ENCODE measurements around the gene ZNF148.

ZNF148 gene

GRCh38 chr3:125375950-125376679 is 990 bp upstream of the ZNF148 start:
- no peak for DNase-seq (ENCODE audit: low read depth, low spot score)
- Histone ChIP-seq H3K9me3 (ENCODE audit: insufficient read depth, low read length) (no peaks in the 10 kb centered on the region), H3K36me3 (ENCODE audit: insufficient read depth, insufficient read length, low read length) (peaks cover 13% of the 10 kb centered on the region), H3K4me3 (ENCODE audit: insufficient read length, low read depth) (peak overlapping the region; percentile 73), H3K27me3 (ENCODE audit: insufficient read depth, insufficient read length) (no peaks in the 10 kb centered on the region), H3K9ac (ENCODE audit: insufficient read length, low read depth) (peak overlapping the region; percentile 97), H3K4me1 (ENCODE audit: insufficient read depth, insufficient read length) (no peaks in the 10 kb centered on the region)
- TF ChIP-seq SUZ12 (IDR thresholded peaks at IDR 0.05; ENCODE audit: extremely low read depth, insufficient read depth, insufficient read length) (no peak), ZNF274 (IDR thresholded peaks at IDR 0.05; ENCODE audit: low read depth, low read length) (no peak), YY1 (IDR thresholded peaks at IDR 0.05; ENCODE audit: insufficient read depth, insufficient read length) (no peak)

GRCh38 chr3:125374501-125374995 is 577 bp downstream of the ZNF148 start:
- Histone ChIP-seq H3K9ac (ENCODE audit: insufficient read length, low read depth) (peak overlapping the region; percentile 91), H3K9me3 (ENCODE audit: insufficient read depth, low read length) (no peaks in the 10 kb centered on the region)

GRCh38 chr3:125367403-125368230 is 7.5 kb downstream of the ZNF148 start:
- Histone ChIP-seq H3K27me3 (ENCODE audit: insufficient read depth, insufficient read length) (no peaks in the 10 kb centered on the region), H3K9ac (ENCODE audit: insufficient read length, low read depth) (no peak overlapping the region), H3K36me3 (ENCODE audit: insufficient read depth, insufficient read length, low read length) (peaks cover 12% of the 10 kb centered on the region), H3K4me1 (ENCODE audit: insufficient read depth, insufficient read length) (no peaks in the 10 kb centered on the region), H3K4me3 (ENCODE audit: insufficient read length, low read depth) (no peak overlapping the region), H3K9me3 (ENCODE audit: insufficient read depth, low read length) (no peaks in the 10 kb centered on the region)
- TF ChIP-seq SUZ12 (IDR thresholded peaks at IDR 0.05; ENCODE audit: extremely low read depth, insufficient read depth, insufficient read length), result no peak
- DNase-seq (ENCODE audit: low read depth, low spot score), result no peak

More at GRCh38 chr3:125374501-125374995, 577 bp downstream of the ZNF148 start:
- Histone ChIP-seq H3K27me3 (ENCODE audit: insufficient read depth, insufficient read length) (no peaks in the 10 kb centered on the region), H3K4me3 (ENCODE audit: insufficient read length, low read depth) (peak overlapping the region; percentile 73), H3K4me1 (ENCODE audit: insufficient read depth, insufficient read length) (no peaks in the 10 kb centered on the region), H3K36me3 (ENCODE audit: insufficient read depth, insufficient read length, low read length) (peaks cover 13% of the 10 kb centered on the region)
- TF ChIP-seq SUZ12 (IDR thresholded peaks at IDR 0.05; ENCODE audit: extremely low read depth, insufficient read depth, insufficient read length) (no peak), YY1 (IDR thresholded peaks at IDR 0.05; ENCODE audit: insufficient read depth, insufficient read length) (no peak), ZNF274 (IDR thresholded peaks at IDR 0.05; ENCODE audit: low read depth, low read length) (no peak)
- peak; percentile 28 for DNase-seq (ENCODE audit: low read depth, low spot score)

GRCh38 chr3:125366132-125366531 is 9.0 kb downstream of the ZNF148 start:
- Histone ChIP-seq H3K9me3 (ENCODE audit: insufficient read depth, low read length) (no peaks in the 10 kb centered on the region), H3K36me3 (ENCODE audit: insufficient read depth, insufficient read length, low read length) (peaks cover 6% of the 10 kb centered on the region), H3K4me3 (ENCODE audit: insufficient read length, low read depth) (no peak overlapping the region), H3K27me3 (ENCODE audit: insufficient read depth, insufficient read length) (no peaks in the 10 kb centered on the region), H3K4me1 (ENCODE audit: insufficient read depth, insufficient read length) (no peaks in the 10 kb centered on the region), H3K9ac (ENCODE audit: insufficient read length, low read depth) (no peak overlapping the region)
- no peak for DNase-seq (ENCODE audit: low read depth, low spot score)
- TF ChIP-seq ZNF274 (IDR thresholded peaks at IDR 0.05; ENCODE audit: low read depth, low read length) (no peak), SUZ12 (IDR thresholded peaks at IDR 0.05; ENCODE audit: extremely low read depth, insufficient read depth, insufficient read length) (no peak), YY1 (IDR thresholded peaks at IDR 0.05; ENCODE audit: insufficient read depth, insufficient read length) (no peak)

- Histone ChIP-seq H3K36me3 (ENCODE audit: insufficient read depth, insufficient read length, low read length) (peaks cover 4% of the 10 kb centered on the region), H3K9ac (ENCODE audit: insufficient read length, low read depth) (no peak overlapping the region), H3K9me3 (ENCODE audit: insufficient read depth, low read length) (no peaks in the 10 kb centered on the region), H3K27me3 (ENCODE audit: insufficient read depth, insufficient read length) (no peaks in the 10 kb centered on the region), H3K4me3 (ENCODE audit: insufficient read length, low read depth) (no peak overlapping the region), H3K4me1 (ENCODE audit: insufficient read depth, insufficient read length) (no peaks in the 10 kb centered on the region)
- TF ChIP-seq SUZ12 (IDR thresholded peaks at IDR 0.05; ENCODE audit: extremely low read depth, insufficient read depth, insufficient read length), result no peak
- TF ChIP-seq YY1 (IDR thresholded peaks at IDR 0.05; ENCODE audit: insufficient read depth, insufficient read length), result no peak
- no peak for TF ChIP-seq ZNF274 (IDR thresholded peaks at IDR 0.05; ENCODE audit: low read depth, low read length)
- DNase-seq (ENCODE audit: low read depth, low spot score), result no peak
Observed at GRCh38 chr3:125359700-125360099, 15.4 kb downstream of the ZNF148 start.

- Histone ChIP-seq H3K4me1 (ENCODE audit: insufficient read depth, insufficient read length) (no peaks in the 10 kb centered on the region), H3K27me3 (ENCODE audit: insufficient read depth, insufficient read length) (no peaks in the 10 kb centered on the region), H3K36me3 (ENCODE audit: insufficient read depth, insufficient read length, low read length) (peaks cover 4% of the 10 kb centered on the region), H3K9me3 (ENCODE audit: insufficient read depth, low read length) (no peaks in the 10 kb centered on the region), H3K9ac (ENCODE audit: insufficient read length, low read depth) (no peak overlapping the region), H3K4me3 (ENCODE audit: insufficient read length, low read depth) (no peak overlapping the region)
- no peak for TF ChIP-seq YY1 (IDR thresholded peaks at IDR 0.05; ENCODE audit: insufficient read depth, insufficient read length)
- TF ChIP-seq ZNF274 (IDR thresholded peaks at IDR 0.05; ENCODE audit: low read depth, low read length), result no peak
- TF ChIP-seq SUZ12 (IDR thresholded peaks at IDR 0.05; ENCODE audit: extremely low read depth, insufficient read depth, insufficient read length), result no peak
- no peak for DNase-seq (ENCODE audit: low read depth, low spot score)
Observed at GRCh38 chr3:125358923-125359322, 16.2 kb downstream of the ZNF148 start.

GRCh38 chr3:125357837-125358236 is 17.3 kb downstream of the ZNF148 start:
- H3K36me3 ChIP-seq (ENCODE audit: insufficient read depth, insufficient read length, low read length), result peaks cover 4% of the 10 kb centered on the region
- H3K4me1 ChIP-seq (ENCODE audit: insufficient read depth, insufficient read length), result no peaks in the 10 kb centered on the region
- no peaks in the 10 kb centered on the region for H3K27me3 ChIP-seq (ENCODE audit: insufficient read depth, insufficient read length)
- TF ChIP-seq ZNF274 (IDR thresholded peaks at IDR 0.05; ENCODE audit: low read depth, low read length), result no peak
- TF ChIP-seq SUZ12 (IDR thresholded peaks at IDR 0.05; ENCODE audit: extremely low read depth, insufficient read depth, insufficient read length), result no peak
- TF ChIP-seq YY1 (IDR thresholded peaks at IDR 0.05; ENCODE audit: insufficient read depth, insufficient read length), result no peak
- DNase-seq (ENCODE audit: low read depth, low spot score), result no peak
- no peak overlapping the region for H3K4me3 ChIP-seq (ENCODE audit: insufficient read length, low read depth)
- no peak overlapping the region for H3K9ac ChIP-seq (ENCODE audit: insufficient read length, low read depth)
- H3K9me3 ChIP-seq (ENCODE audit: insufficient read depth, low read length), result no peaks in the 10 kb centered on the region
